T-helper 1 cell treated with Interleukin-12 subunit alpha and Interleukin-12 subunit beta and Interleukin-4 antibody, amounts not matched to agents 30 ng/mL and 1 ng/mL, for 36 hours (primary cell): ENCODE results near the gene ITGB8. TPM values are rescaled to one million over a fixed set of nuclear protein-coding genes. Genes with fewer than 3 reads are reported as not detected.

ENCODE experiments used
- intact Hi-C: fragments of 100-400 bp; cut with micrococcal nuclease; formaldehyde crosslinking; loops from one replicate; pipeline ENCODE4 v1.15.1; 2024
- total RNA-seq: library from RNA; stranded (reverse); gene quantifications from 2 replicates; pipeline ENCODE4 v1.2.3, GENCODE V29; 2022

The ITGB8 gene
- total RNA-seq, 1 donor from 2014 or later = not detected

GRCh38 chr7:20450536-20450935 is 119.8 kb downstream of the ITGB8 start:
- intact Hi-C loops = no loop called here

- intact Hi-C loops = no loop called here
These were observed 123.5 kb downstream of the ITGB8 start for GRCh38 chr7:20454202-20454601.

- intact Hi-C loops = no loop called here
These were observed 126.0 kb downstream of the ITGB8 start for GRCh38 chr7:20456701-20457100.

- intact Hi-C loops = no loop called here
These were observed 127.8 kb downstream of the ITGB8 start for GRCh38 chr7:20458521-20458920.

- intact Hi-C loops = no loop called here
These were observed 128.7 kb downstream of the ITGB8 start for GRCh38 chr7:20459419-20459818.

GRCh38 chr7:20464891-20465290 is 134.2 kb downstream of the ITGB8 start:
- intact Hi-C loops = no loop called here

Other genes with a start within 250 kb of the ITGB8 start
- not detected in 2 replicates for gene MACC1, start 113.5 kb upstream of the ITGB8 start, total RNA-seq